ENCODE results near the gene PKN1.

DNA sequence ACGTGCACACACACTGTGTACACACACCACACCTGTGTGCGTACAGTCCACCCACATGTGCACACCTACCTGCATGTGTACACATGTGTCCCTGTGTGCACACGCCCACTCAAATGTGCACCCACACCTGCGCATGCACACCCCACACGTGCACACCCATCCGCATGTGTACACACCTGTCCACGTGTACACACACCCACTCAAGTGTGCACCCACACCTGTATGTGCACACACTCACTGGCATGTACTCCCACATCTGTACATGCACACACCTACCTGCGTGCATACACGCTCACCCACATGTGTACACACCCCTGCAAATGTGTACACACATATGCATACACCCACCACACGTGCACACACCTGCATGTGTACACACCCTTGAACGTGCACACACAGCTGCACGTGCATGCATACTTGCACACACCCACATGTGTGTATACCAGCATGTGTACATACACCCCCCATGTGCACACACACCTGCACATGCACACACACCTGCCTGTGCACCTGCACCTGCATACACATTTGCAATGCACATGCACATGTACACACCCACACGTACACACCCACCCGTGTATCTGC lies 10.6 kb downstream of the PKN1 start:
- TF ChIP-seq EP300 (IDR thresholded peaks at IDR 0.05), result no peak
- TF ChIP-seq, protein P1, sequence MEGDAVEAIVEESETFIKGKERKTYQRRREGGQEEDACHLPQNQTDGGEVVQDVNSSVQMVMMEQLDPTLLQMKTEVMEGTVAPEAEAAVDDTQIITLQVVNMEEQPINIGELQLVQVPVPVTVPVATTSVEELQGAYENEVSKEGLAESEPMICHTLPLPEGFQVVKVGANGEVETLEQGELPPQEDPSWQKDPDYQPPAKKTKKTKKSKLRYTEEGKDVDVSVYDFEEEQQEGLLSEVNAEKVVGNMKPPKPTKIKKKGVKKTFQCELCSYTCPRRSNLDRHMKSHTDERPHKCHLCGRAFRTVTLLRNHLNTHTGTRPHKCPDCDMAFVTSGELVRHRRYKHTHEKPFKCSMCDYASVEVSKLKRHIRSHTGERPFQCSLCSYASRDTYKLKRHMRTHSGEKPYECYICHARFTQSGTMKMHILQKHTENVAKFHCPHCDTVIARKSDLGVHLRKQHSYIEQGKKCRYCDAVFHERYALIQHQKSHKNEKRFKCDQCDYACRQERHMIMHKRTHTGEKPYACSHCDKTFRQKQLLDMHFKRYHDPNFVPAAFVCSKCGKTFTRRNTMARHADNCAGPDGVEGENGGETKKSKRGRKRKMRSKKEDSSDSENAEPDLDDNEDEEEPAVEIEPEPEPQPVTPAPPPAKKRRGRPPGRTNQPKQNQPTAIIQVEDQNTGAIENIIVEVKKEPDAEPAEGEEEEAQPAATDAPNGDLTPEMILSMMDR (IDR thresholded peaks at IDR 0.05), result no peak

All from tibial nerve (tissue), 4 donors.